OCI-LY3 (cell line): ENCODE results near the gene TPRG1.
A peak's percentile ranks its signal among the peaks of the same experiment; 100 is the strongest.

Experiments used
- H2AFZ ChIP-seq: fragments of 200-600, 300-600 bp; shearing (Covaris generic); 2 replicates; pipeline ENCODE4 v1.6.0; 2014; ENCODE audit warnings: antibody characterized with exemption, low read depth, low read length
- H3K27ac ChIP-seq: fragments of 200-600, 300-600 bp; sonication (generic); 2 replicates; pipeline ENCODE4 v1.5.1; 2014; ENCODE audit warnings: mild to moderate bottlenecking, low read length, moderate library complexity, mixed read lengths
- H3K27me3 ChIP-seq: fragments of 200-600, 300-600 bp; sonication (generic); 2 replicates; pipeline ENCODE4 v1.6.1; 2014; ENCODE audit warnings: low read depth, low read length, mixed read lengths
- H3K36me3 ChIP-seq: fragments of 200-600, 300-600 bp; sonication (generic); replicated peaks from 2 replicates; pipeline ENCODE3; 2014; ENCODE audit warnings: low read depth, low read length, mixed read lengths
- H3K4me1 ChIP-seq: fragments of 300-600, 200-600 bp; sonication (generic); 2 replicates; pipeline ENCODE4 v1.6.1; 2014; ENCODE audit warnings: low read length, mixed read lengths
- H3K4me2 ChIP-seq: fragments of 200-600, 300-600 bp; sonication (generic); 2 replicates; pipeline ENCODE4 v1.6.1; 2014; ENCODE audit warnings: low read length, mixed read lengths
- H3K4me3 ChIP-seq: fragments of 300-600, 200-600 bp; sonication (generic); 2 replicates; pipeline ENCODE4 v1.5.1; 2014; ENCODE audit warnings: antibody characterized with exemption, mild to moderate bottlenecking, low read length, moderate library complexity
- H3K79me2 ChIP-seq: fragments of 300-600, 200-600 bp; shearing (Covaris generic); 2 replicates; pipeline ENCODE4 v1.6.1; 2014; ENCODE audit warnings: mild to moderate bottlenecking, low read length, mixed read lengths
- H3K9ac ChIP-seq: fragments of 300-600, 200-600 bp; shearing (Covaris generic); 2 replicates; pipeline ENCODE4 v1.6.0; 2014; ENCODE audit warnings: mild to moderate bottlenecking, low read length, moderate library complexity
- H3K9me3 ChIP-seq: fragments of 200-600, 300-600 bp; shearing (Covaris generic); 2 replicates; pipeline ENCODE4 v1.6.1; 2014; ENCODE audit warnings: low read length, mixed read lengths; ENCODE audit not compliant: insufficient read depth
- H4K20me1 ChIP-seq: fragments of 200-600, 300-600 bp; sonication (generic); 2 replicates; pipeline ENCODE4 v1.6.1; 2016; ENCODE audit warnings: low read length, mixed read lengths; ENCODE audit not compliant: insufficient read depth
- CTCF ChIP-seq: fragments of 200-600, 300-600 bp; sonication (generic); IDR thresholded peaks from 2 replicates; pipeline ENCODE4 v1.5.1; 2014; ENCODE audit warnings: antibody characterized with exemption, low read length, low read depth
- EZH2phosphoT487 ChIP-seq: fragments of 200-600 bp; shearing (Covaris generic); IDR thresholded peaks from 2 replicates; pipeline ENCODE4 v1.6.1; 2018; ENCODE audit warnings: antibody characterized with exemption, mixed run types, low read depth

Gene TPRG1

GRCh38 chr3:189282741-189283140 is 111.0 kb downstream of the TPRG1 start:
- H2AFZ ChIP-seq, result no peak overlapping the region
- no peaks in the 10 kb centered on the region for H4K20me1 ChIP-seq
- no peak overlapping the region for H3K9ac ChIP-seq
- no peaks in the 10 kb centered on the region for H3K79me2 ChIP-seq
- no peaks in the 10 kb centered on the region for H3K9me3 ChIP-seq
- no peaks in the 10 kb centered on the region for H3K27me3 ChIP-seq
- no peak overlapping the region for H3K4me3 ChIP-seq
- H3K36me3 ChIP-seq, result no peaks in the 10 kb centered on the region
- no peak for TF ChIP-seq EZH2phosphoT487
- TF ChIP-seq CTCF, result no peak
- H3K4me1 ChIP-seq, result peaks cover 40% of the 10 kb centered on the region
- no peak overlapping the region for H3K4me2 ChIP-seq
- H3K27ac ChIP-seq, result no peak overlapping the region

- Histone ChIP-seq H2AFZ (no peak overlapping the region), H3K36me3 (no peaks in the 10 kb centered on the region), H3K4me2 (peak overlapping the region; percentile 41), H3K9me3 (no peaks in the 10 kb centered on the region), H3K27ac (no peak overlapping the region), H4K20me1 (no peaks in the 10 kb centered on the region), H3K4me3 (no peak overlapping the region), H3K9ac (no peak overlapping the region), H3K79me2 (no peaks in the 10 kb centered on the region), H3K4me1 (peaks cover 55% of the 10 kb centered on the region), H3K27me3 (no peaks in the 10 kb centered on the region)
- TF ChIP-seq EZH2phosphoT487 (no peak), CTCF (no peak)
These were observed 114.4 kb downstream of the TPRG1 start for GRCh38 chr3:189286188-189286587.

GRCh38 chr3:189286916-189287315 is 115.1 kb downstream of the TPRG1 start:
- H3K27me3 ChIP-seq, result no peaks in the 10 kb centered on the region
- H3K9ac ChIP-seq, result no peak overlapping the region

More at GRCh38 chr3:189286916-189287315, 115.1 kb downstream of the TPRG1 start:
- Histone ChIP-seq H4K20me1 (no peaks in the 10 kb centered on the region), H2AFZ (no peak overlapping the region), H3K36me3 (no peaks in the 10 kb centered on the region), H3K4me1 (peaks cover 55% of the 10 kb centered on the region), H3K4me3 (no peak overlapping the region), H3K27ac (no peak overlapping the region), H3K4me2 (peak overlapping the region; percentile 41), H3K79me2 (no peaks in the 10 kb centered on the region), H3K9me3 (no peaks in the 10 kb centered on the region)
- TF ChIP-seq CTCF (no peak), EZH2phosphoT487 (no peak)
